NCI-H2029 treated with DMSO at 0.1 percent for 48 hours (cell line): ENCODE measurements around the gene AP2A2.

Experiments used
- DNase-seq: peaks from one replicate; lab custom pipeline; 2025; lab: John Stamatoyannopoulos, UW

AP2A2 gene

GRCh38 chr11:924406-925157 is 1.1 kb upstream of the AP2A2 start:
- DNase-seq = no peak

GRCh38 chr11:925158-925495 is 543 bp upstream of the AP2A2 start:
- no peak for DNase-seq

GRCh38 chr11:926341-926916 is 759 bp downstream of the AP2A2 start:
- no peak for DNase-seq

DNA sequence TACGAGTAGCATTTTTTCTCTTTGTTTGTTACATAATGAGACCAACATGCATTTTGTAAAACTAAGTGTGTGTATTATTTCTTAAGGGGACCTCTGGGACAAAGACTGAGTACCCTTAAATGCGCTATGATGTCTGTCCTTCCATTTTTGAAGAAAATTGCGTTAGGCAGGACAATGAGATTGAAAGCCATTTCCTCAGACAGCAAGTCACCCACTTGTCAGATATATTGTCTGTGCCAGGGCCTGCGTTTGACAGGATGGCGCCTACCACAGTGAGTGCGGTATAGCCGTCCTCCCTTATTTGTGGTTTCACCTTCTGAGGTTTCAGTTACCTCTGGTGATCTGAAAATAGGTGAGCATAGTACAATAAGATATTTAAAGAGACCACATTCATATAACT is 2.2 kb downstream of the AP2A2 start:
- no peak for DNase-seq

DNA sequence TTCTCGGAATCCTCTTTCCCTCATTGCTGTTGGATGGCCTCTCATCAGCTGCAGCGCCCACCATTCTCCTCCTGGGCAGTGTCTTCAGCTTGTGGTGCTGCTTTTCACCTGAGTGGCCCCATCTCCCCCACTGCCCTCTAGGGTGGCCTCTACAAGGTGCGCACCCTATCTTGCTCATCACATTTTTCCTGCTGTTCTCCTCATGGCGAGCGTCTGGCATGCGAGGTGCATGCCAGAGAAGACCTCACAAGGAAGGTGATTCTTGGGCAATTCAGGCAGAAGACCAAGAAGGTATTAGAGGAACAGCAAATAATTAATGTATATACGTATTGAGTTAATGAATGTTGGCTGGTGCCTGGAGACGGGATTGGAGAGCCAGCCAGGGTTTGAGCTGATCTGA is 3.1 kb downstream of the AP2A2 start:
- DNase-seq = no peak

DNA sequence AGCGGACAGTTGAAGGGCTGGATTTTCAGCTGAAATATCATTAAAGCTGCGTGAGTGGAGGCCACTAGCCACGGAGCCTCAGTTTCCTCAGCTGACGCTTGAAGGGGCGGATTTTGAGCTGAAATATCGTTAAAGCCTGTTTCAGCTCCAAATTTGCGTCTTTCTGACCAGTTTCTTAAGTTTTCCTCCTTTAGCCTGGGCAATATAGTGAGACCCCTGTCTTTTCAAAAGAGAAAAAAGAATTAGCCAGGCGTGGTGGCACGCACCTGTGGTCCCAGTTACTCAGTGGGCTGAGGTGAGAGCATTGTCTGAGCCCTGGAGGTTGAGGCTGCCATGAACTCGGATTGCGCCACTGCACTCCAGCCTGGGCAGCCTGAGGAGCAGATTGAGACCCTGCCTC is 3.7 kb downstream of the AP2A2 start:
- no peak for DNase-seq

DNA sequence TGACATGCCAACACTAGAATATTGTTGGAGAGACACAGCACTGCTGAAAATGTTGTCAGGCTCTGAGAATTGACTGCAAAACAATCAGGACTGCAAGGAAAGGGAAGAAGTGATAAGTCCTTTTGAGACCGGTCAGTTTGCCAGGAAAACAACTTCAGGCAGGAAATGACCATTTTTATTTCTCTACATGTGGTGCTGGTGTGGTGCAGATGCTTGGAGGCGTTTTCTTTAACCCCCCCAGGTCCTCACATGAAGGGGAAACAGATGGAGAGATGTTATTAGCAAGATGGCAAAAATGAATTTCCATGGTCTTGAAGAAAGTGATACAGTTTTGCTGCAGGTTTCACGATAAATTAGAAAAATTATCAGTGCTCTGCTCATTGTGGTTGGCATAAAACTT is 5.7 kb downstream of the AP2A2 start:
- DNase-seq = no peak

DNA sequence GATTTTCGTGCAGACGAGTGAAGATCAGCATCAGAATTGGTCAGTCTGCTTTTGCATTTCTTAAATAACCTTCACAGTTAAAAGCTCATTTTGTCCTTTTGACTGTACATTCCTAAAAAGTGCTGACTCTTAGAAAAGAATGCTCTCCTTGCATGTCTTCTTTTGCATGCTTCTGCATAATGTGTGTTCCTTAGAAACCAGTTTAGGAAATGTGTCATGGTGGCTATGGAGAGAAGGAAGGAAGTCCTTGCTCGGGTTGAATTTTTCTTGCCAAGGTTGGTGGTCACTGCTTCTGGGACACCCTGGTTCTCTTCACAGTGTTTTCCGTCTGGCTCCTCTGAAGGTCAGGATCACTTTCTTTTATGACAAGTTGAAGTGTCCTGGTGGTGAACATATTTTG is 6.8 kb downstream of the AP2A2 start:
- no peak for DNase-seq

- no peak for DNase-seq
These were observed 7.6 kb downstream of the AP2A2 start for GRCh38 chr11:933142-933851.

GRCh38 chr11:933936-934335 is 8.3 kb downstream of the AP2A2 start:
- no peak for DNase-seq

- DNase-seq = no peak
These were observed 8.9 kb downstream of the AP2A2 start for GRCh38 chr11:934527-934926.

DNA sequence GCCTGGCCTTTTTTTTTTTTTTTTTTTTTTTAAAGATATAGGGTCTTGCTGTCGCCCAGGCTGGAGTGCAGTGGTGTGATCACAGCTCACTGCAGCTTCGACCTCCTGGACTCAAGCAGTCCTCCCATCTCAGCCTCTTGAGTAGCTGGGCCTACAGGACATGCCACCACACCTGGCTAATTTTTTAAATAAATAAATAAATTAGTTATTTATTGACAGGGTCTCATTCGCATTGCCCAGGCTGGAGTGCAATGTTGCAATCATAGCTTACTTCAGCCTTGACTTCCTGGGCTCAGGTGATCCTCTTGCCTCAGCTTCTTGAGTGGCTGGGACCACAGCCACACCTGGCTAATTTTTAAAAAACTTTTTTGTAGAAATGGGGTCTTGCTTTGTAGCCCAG is 10.5 kb downstream of the AP2A2 start:
- no peak for DNase-seq

DNA sequence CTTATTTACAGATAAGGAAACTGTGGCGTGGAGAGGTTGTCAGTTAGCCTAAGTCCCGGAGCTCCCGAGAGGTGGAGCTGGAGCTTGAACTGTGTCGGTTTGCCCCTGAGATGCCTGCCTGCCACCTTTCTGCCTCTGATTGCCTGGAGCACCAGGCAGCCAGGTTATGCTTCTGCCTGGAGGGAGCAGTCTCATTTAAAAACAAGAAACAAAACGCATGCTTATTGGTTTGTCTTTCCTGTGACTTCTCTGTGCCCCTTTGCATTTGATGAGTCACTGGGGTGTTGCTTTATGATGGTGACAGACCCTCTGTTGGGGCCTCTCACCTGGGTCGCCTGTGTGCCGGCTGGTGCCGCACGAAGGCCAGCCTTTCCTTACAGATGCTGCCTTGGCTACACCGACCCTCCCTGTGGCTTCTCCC is 12.2 kb downstream of the AP2A2 start:
- no peak for DNase-seq

GRCh38 chr11:940496-941135 is 14.9 kb downstream of the AP2A2 start:
- no peak for DNase-seq

DNA sequence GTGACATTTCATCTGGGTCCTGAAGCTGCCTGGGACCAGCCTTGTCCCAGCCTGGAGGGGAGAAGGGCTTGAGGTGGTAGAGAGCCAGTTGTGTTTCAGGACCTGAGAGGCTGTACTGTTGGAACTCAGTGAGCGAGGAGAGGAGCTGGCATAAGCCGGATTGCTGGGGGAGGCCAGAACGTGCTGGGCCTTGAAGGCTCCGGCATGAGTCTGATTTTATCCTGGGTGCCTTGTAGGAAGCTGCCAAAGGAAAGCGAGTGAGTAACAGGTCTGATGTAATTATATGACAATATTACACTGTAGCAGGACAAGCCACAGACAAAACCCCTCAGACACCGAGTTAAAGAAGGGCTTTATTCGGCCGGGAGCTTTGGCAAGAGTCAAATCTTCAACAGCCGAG is 17.2 kb downstream of the AP2A2 start:
- DNase-seq = no peak

DNA sequence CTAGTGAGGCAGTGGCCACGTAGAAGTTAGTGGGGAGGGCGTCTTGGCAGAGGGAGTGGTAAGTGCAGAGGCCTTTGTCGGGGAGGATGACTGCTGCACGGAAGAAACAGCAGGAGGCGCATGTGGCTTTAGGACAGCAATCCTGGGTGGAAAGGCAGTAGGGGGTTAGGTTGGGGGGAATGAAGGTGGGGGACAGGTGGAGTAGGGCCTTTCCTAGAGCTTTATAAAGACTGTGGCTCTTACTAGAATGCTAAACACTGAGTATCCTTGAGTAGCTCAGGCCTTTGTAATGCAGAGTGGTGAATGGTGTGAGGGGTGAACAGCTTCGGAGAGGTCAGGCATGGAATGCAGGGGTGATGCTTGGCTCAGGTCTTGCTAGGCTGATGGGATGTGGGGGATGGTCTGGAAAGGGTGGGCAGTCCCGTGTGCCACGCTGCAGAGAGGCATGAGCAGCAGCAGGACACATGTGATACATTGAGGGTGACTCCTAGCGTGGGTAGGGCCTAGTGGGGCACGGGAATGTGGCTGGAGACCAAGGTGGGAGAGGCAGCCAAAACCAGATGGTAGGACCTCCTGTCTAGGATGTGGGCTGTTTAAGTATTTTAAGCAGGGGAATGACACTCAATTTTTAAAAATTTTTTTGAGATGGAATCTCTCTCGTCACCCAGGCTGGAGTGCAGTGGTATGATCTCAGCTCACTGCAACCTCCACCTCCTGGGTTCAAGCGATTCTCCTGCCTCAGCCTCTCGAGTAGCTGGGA is 19.2 kb downstream of the AP2A2 start:
- DNase-seq = no peak

- DNase-seq = no peak
These were observed 20.3 kb downstream of the AP2A2 start for GRCh38 chr11:945986-946385.

DNA sequence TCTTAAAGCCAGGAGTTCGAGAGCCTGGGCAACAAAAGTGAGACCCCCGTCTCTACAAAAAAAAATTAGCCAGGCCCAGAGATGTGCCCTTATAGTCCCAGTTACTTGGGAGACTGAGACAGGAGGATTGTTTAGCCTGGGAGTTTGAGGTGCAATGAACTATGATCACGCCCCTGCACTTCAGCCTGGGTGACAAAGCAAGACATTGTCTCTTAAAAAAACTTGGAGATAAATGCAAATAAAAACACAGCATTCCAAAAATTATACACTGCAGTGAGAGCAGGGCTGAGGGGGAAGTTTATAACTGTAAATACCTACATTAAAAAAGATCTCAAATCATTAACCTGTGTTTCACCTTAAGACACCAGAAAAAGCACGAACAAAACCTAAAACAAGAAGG is 22.1 kb downstream of the AP2A2 start:
- DNase-seq = no peak

DNA sequence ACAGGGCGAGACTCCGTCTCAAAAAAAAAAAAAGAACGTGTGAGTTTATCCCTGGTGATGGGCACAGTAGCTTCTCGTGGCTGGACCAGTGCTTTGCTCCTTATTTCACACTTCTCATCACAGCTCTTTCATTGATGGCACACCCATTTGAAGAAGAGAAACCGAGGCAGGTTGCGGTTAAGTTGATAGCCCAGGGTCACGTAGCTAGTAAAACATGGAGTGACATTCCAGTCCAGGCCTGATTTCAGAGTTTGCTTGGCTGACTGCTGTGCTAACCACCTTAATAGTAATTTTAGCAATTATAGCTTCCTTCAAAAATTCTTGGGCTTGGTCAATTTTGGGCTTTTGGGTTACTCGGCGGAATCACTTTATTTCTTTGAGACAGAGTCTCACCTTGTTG is 25.8 kb downstream of the AP2A2 start:
- DNase-seq = no peak

DNA sequence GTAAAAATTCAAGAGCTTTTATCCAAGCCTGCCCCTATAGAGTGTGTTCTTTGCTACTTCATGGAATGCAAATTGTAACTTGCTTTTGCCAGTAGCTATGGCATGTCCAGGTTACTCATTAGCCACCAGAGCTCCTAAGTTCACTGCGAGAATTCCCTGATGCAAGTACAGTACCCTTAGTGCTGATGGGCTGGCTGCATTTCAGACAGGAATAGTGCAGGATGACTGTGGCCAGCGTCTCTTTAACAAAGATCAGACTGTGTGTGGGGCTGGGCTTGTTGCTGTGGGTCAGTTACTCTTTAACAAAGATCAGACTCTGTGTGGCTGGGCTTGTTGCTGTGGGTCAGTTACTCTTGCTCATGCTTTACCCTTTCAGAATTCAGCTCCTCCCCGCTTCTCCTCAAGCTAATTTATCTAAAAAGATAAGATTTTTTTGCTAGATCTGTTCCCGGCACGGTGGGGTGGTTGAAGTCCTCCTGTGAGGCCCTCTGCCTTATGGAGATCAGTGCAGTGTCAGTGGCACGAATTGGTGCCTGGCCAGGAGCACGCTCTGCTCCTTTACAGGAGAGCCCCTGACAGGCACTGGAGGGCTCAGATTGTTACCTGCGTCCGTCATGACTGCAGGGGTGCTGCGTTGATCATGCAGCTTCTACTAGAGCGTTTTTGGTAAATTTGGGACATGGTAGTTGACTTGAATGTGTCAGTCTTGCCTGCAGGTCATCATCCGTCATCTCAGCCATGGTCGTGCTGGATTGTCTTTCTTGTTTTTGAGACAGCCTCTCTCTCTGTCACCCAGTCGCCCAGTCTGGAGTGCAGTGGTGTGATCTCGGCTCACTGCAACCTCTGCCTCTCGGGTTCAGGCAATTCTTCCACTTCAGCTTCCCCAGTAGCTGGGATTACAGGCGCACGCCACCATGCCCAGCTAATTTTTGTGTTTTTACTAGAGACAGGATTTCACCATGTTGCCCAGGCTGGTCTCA is 27.0 kb downstream of the AP2A2 start:
- no peak for DNase-seq

DNA sequence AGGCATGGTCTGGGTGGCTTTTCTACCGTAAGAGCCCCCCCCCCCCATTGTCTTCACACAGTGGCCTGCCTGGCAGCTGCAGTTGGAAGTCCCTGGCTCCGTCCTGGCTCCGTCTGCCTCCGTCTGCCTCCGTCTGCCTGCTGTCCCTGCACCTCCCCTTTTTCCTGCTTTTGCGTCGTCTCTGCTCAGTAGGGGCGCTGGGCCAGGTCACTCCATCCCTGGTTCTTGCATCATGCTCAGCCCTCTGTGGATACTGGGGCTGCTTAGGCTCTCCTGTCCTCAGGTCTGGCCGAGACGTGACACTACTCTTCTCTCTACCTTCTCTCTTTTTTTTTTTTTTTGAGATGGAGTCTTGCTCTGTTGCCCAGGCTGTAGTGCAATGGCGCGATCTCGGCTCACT is 27.8 kb downstream of the AP2A2 start:
- no peak for DNase-seq
